Measurements from ENCODE around the gene ASTN1. TPM values are rescaled to one million over a fixed set of nuclear protein-coding genes. Genes with fewer than 3 reads are reported as not detected.

Gene ASTN1
- total RNA-seq, 3 donors from 2014 or later (not counting 1 experiment from before 2014, with no cell fraction given): not detected

- no peak overlapping the region for H3K4me3 Mint-ChIP-seq
- no peak overlapping the region for H3K4me3 ChIP-seq (ENCODE audit: low read length)
Measured at GRCh38 chr1:177012342-177012925, 152.1 kb downstream of the ASTN1 start.

GRCh38 chr1:177011508-177011907 is 153.0 kb downstream of the ASTN1 start:
- Mint-ChIP-seq H3K4me3 (no peak overlapping the region), H3K27ac (no peak overlapping the region), H3K27me3 (ENCODE audit: low read depth in 2 of 2) (no peaks in the 10 kb centered on the region), H3K4me1 (no peaks in the 10 kb centered on the region), H3K36me3 (no peaks in the 10 kb centered on the region), H3K9me3 (peaks cover 8 to 13% of the 10 kb centered on the region in 2 donors)
- WGBS (ENCODE audit: insufficient coverage): 100% methylated on average over 1 of the region's 1 CpG
- no peak for TF ChIP-seq CTCF (IDR thresholded peaks at IDR 0.05)
- Histone ChIP-seq H3K4me3 (ENCODE audit: low read length) (no peak overlapping the region), H3K27ac (ENCODE audit: low read length) (no peak overlapping the region), H3K4me1 (ENCODE audit: control insufficient read depth, insufficient read depth, low read length) (no peaks in the 10 kb centered on the region), H3K27me3 (ENCODE audit: control insufficient read depth, insufficient read depth, low read length) (no peaks in the 10 kb centered on the region), H3K9me3 (ENCODE audit: control insufficient read depth, insufficient read depth, low read length) (no peaks in the 10 kb centered on the region), H3K36me3 (ENCODE audit: control insufficient read depth, insufficient read depth, low read length) (no peaks in the 10 kb centered on the region)
- DNase-seq (no peak), ATAC-seq (no peak)
- intact Hi-C loops (cut with micrococcal nuclease): no loop called here

More at GRCh38 chr1:177012342-177012925, 152.1 kb downstream of the ASTN1 start:
- no peaks in the 10 kb centered on the region for H3K36me3 ChIP-seq (ENCODE audit: control insufficient read depth, insufficient read depth, low read length)
- ATAC-seq: no peak
- Mint-ChIP-seq H3K27ac (no peak overlapping the region), H3K4me1 (no peaks in the 10 kb centered on the region), H3K36me3 (no peaks in the 10 kb centered on the region), H3K9me3 (peaks cover 8 to 13% of the 10 kb centered on the region in 2 donors), H3K27me3 (ENCODE audit: low read depth in 2 of 2) (no peaks in the 10 kb centered on the region)
- no peak overlapping the region for H3K27ac ChIP-seq (ENCODE audit: low read length)
- no peaks in the 10 kb centered on the region for H3K4me1 ChIP-seq (ENCODE audit: control insufficient read depth, insufficient read depth, low read length)
- intact Hi-C loops (cut with micrococcal nuclease): no loop called here
- 83% methylated on average over 2 of the region's 2 CpGs for WGBS (ENCODE audit: insufficient coverage)
- no peak for TF ChIP-seq CTCF (IDR thresholded peaks at IDR 0.05)
- no peak for DNase-seq
- H3K9me3 ChIP-seq (ENCODE audit: control insufficient read depth, insufficient read depth, low read length): no peaks in the 10 kb centered on the region
- H3K27me3 ChIP-seq (ENCODE audit: control insufficient read depth, insufficient read depth, low read length): no peaks in the 10 kb centered on the region

- 71% methylated on average over 1 of the region's 1 CpG for WGBS (ENCODE audit: insufficient coverage)
- Mint-ChIP-seq H3K9me3 (peaks cover 8 to 10% of the 10 kb centered on the region in 2 donors), H3K27ac (no peak overlapping the region), H3K27me3 (ENCODE audit: low read depth in 2 of 2) (no peaks in the 10 kb centered on the region), H3K4me1 (no peaks in the 10 kb centered on the region), H3K4me3 (no peak overlapping the region), H3K36me3 (no peaks in the 10 kb centered on the region)
- ATAC-seq: no peak
- Histone ChIP-seq H3K4me3 (ENCODE audit: low read length) (no peak overlapping the region), H3K27ac (ENCODE audit: low read length) (no peak overlapping the region), H3K36me3 (ENCODE audit: control insufficient read depth, insufficient read depth, low read length) (no peaks in the 10 kb centered on the region), H3K9me3 (ENCODE audit: control insufficient read depth, insufficient read depth, low read length) (no peaks in the 10 kb centered on the region), H3K4me1 (ENCODE audit: control insufficient read depth, insufficient read depth, low read length) (no peaks in the 10 kb centered on the region), H3K27me3 (ENCODE audit: control insufficient read depth, insufficient read depth, low read length) (no peaks in the 10 kb centered on the region)
- intact Hi-C loops (cut with micrococcal nuclease): no loop called here
- TF ChIP-seq CTCF (IDR thresholded peaks at IDR 0.05): no peak
- no peak for DNase-seq
Measured at GRCh38 chr1:177010211-177010825, 154.2 kb downstream of the ASTN1 start.

GRCh38 chr1:177008653-177009052 is 155.9 kb downstream of the ASTN1 start:
- WGBS (ENCODE audit: insufficient coverage): 80% methylated on average over 3 of the region's 3 CpGs
- DNase-seq: no peak
- Mint-ChIP-seq H3K9me3 (peaks cover 8 to 10% of the 10 kb centered on the region in 2 donors), H3K4me3 (no peak overlapping the region), H3K4me1 (no peaks in the 10 kb centered on the region), H3K27ac (no peak overlapping the region), H3K36me3 (no peaks in the 10 kb centered on the region), H3K27me3 (ENCODE audit: low read depth in 2 of 2) (no peaks in the 10 kb centered on the region)
- no peak overlapping the region for H3K4me3 ChIP-seq (ENCODE audit: low read length)
- no peaks in the 10 kb centered on the region for H3K36me3 ChIP-seq (ENCODE audit: control insufficient read depth, insufficient read depth, low read length)
- intact Hi-C loops (cut with micrococcal nuclease): no loop called here
- ATAC-seq: no peak
- H3K27me3 ChIP-seq (ENCODE audit: control insufficient read depth, insufficient read depth, low read length): no peaks in the 10 kb centered on the region
- no peak overlapping the region for H3K27ac ChIP-seq (ENCODE audit: low read length)
- no peak for TF ChIP-seq CTCF (IDR thresholded peaks at IDR 0.05)
- H3K4me1 ChIP-seq (ENCODE audit: control insufficient read depth, insufficient read depth, low read length): no peaks in the 10 kb centered on the region
- H3K9me3 ChIP-seq (ENCODE audit: control insufficient read depth, insufficient read depth, low read length): no peaks in the 10 kb centered on the region

Measured in natural killer cell (primary cell).